Measurements from ENCODE around the gene ETHE1.

Gene ETHE1

DNA sequence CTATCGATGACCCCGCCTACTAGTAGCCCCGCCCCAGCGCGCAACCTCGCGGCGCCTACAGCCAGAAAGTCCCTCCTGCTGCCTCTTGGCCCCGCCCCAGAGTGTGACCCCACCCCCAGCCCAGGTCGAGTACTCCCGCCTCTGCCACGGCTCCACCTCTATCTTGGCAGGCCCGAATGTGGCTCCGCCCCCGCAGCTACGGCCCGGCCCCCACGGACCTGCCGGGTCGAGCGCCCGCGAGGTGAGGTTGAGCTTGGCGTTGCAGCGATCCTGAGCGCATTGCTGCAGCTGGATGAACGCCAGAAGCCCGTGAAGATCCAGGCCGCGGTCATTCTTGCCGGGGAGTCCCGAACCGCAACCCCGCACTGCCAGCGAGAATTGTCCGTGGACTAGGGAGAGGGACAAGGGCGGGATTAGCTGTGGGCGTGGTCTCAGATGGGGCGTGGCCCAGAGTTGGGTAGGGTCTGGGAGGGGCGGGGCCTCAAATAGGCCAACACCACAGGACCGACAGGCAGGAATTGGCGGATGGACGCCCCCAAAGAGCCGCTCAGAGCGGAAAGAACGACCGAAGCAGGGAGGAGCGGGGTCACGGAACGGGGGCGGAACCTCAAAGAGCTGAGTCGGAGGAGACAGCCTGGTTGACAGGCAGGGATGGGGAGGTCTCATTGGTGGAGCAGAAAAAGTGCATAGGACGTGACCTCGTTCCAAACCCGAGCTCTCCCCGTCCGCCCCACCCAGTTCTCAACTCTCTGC, 63.4 kb downstream of the ETHE1 start:
- peak; percentile 97 to 100 (median 100) for DNase-seq

DNA sequence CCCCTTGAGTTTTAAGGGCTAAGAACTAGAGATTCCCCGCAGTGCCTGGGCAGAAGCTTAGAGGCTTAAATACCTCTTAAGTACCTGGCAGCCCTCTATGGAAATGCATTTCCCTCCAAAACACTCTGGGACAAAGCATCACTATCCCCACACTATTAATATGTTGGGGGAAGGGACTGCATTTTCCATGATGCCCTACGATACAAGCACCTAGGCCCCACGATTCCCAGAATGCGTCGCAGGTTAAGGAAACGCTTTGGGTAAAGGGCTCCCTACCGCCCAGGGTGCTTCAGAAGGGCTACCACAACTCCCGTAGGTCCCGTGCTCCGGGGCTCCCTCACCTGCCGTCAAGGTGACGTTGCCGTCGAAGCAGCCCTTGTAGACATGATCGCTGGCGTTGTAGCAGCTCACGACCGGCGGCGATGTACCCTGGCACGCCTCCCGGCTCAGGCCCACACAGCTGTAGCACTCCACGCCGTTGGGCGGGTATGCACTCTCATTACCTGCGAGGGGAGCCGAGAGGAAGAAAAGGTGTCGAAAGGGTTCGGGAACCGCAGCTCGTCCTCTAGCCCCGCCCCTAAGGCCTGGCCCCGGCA, 64.1 kb downstream of the ETHE1 start:
- DNase-seq: no peak

- no peak for DNase-seq
Measured at GRCh38 chr19:43462383-43462782, 64.6 kb downstream of the ETHE1 start.

DNA sequence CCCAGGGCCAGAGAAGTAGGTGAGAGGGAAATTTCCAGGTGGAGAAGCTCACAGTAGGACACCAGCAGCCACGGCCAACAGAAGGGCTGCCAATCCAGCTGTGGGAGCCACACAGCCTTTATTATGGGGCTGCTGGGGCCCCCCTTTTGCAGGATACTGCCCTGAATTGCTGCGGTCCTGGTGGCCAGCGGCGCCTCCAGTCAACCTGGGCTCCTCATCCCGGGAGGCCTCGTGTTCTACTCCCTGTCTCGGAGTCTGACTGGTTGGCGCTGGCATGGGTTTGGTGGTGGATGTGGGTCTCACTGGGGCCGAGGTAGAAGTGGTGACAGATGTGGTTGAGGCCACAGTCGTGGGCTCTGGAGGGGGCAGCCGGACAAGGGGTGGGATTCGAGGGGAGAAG, 65.7 kb downstream of the ETHE1 start:
- no peak for DNase-seq

GRCh38 chr19:43460362-43461016, 66.5 kb downstream of the ETHE1 start:
- DNase-seq: no peak

- DNase-seq: no peak
Measured at GRCh38 chr19:43457809-43458208, 69.2 kb downstream of the ETHE1 start.
